ENCODE data around the gene KIRREL1.

Gene KIRREL1

GRCh38 chr1:158039380-158039779, 45.9 kb downstream of the KIRREL1 start:
- H3K4me2 ChIP-seq (ENCODE audit: insufficient read depth, low read length) = no peak overlapping the region
- no peaks in the 10 kb centered on the region for H3K27me3 ChIP-seq (ENCODE audit: insufficient read depth, low read length, poor library complexity)
- peaks cover 22% of the 10 kb centered on the region for H4K20me1 ChIP-seq (ENCODE audit: insufficient read depth, low read length)
- no peak for ATAC-seq (ENCODE audit: insufficient read depth, low read depth)
- H3K4me1 ChIP-seq (ENCODE audit: insufficient read depth, low read length) = no peaks in the 10 kb centered on the region
- TF ChIP-seq CTCF (IDR thresholded peaks at IDR 0.05; ENCODE audit: borderline replicate concordance, extremely low read depth, low read length, poor library complexity, severe bottlenecking) (no peak), EZH2 (IDR thresholded peaks at IDR 0.05; ENCODE audit: borderline replicate concordance, low read depth, low read length, severe bottlenecking) (no peak)
- H3K4me3 ChIP-seq (ENCODE audit: low read depth in 1 of 2, low read length in 2 of 2) = no peak overlapping the region
- no peaks in the 10 kb centered on the region for H3K9me3 ChIP-seq (ENCODE audit: insufficient read depth, low read length, severe bottlenecking)
- H3K79me2 ChIP-seq (ENCODE audit: insufficient read depth, low read length) = no peaks in the 10 kb centered on the region
- H3K27ac ChIP-seq (ENCODE audit: low read length) = no peak overlapping the region
- no peaks in the 10 kb centered on the region for H3K36me3 ChIP-seq (ENCODE audit: insufficient read depth, low read length)
- H3K9ac ChIP-seq (ENCODE audit: low read depth, low read length) = no peak overlapping the region
- no peak for DNase-seq
- no peak overlapping the region for H2AFZ ChIP-seq (ENCODE audit: low read depth, low read length)

- Histone ChIP-seq H3K4me3 (ENCODE audit: low read depth in 1 of 2, low read length in 2 of 2) (no peak overlapping the region), H3K36me3 (ENCODE audit: insufficient read depth, low read length) (no peaks in the 10 kb centered on the region), H2AFZ (ENCODE audit: low read depth, low read length) (no peak overlapping the region), H3K27me3 (ENCODE audit: insufficient read depth, low read length, poor library complexity) (no peaks in the 10 kb centered on the region), H3K9me3 (ENCODE audit: insufficient read depth, low read length, severe bottlenecking) (no peaks in the 10 kb centered on the region), H3K4me2 (ENCODE audit: insufficient read depth, low read length) (no peak overlapping the region), H3K4me1 (ENCODE audit: insufficient read depth, low read length) (no peaks in the 10 kb centered on the region), H3K79me2 (ENCODE audit: insufficient read depth, low read length) (no peaks in the 10 kb centered on the region), H4K20me1 (ENCODE audit: insufficient read depth, low read length) (peaks cover 22% of the 10 kb centered on the region), H3K27ac (ENCODE audit: low read length) (no peak overlapping the region), H3K9ac (ENCODE audit: low read depth, low read length) (no peak overlapping the region)
- ATAC-seq (ENCODE audit: insufficient read depth, low read depth) = no peak
- TF ChIP-seq EZH2 (IDR thresholded peaks at IDR 0.05; ENCODE audit: borderline replicate concordance, low read depth, low read length, severe bottlenecking) = no peak
- TF ChIP-seq CTCF (IDR thresholded peaks at IDR 0.05; ENCODE audit: borderline replicate concordance, extremely low read depth, low read length, poor library complexity, severe bottlenecking) = no peak
- no peak for DNase-seq
These were observed 46.9 kb downstream of the KIRREL1 start for GRCh38 chr1:158040323-158040722.

- ATAC-seq (ENCODE audit: insufficient read depth, low read depth) (no peak), DNase-seq (no peak)
- no peaks in the 10 kb centered on the region for H3K9me3 ChIP-seq (ENCODE audit: insufficient read depth, low read length, severe bottlenecking)
- H3K4me3 ChIP-seq (ENCODE audit: low read depth in 1 of 2, low read length in 2 of 2) = no peak overlapping the region
- H3K27me3 ChIP-seq (ENCODE audit: insufficient read depth, low read length, poor library complexity) = no peaks in the 10 kb centered on the region
- H3K27ac ChIP-seq (ENCODE audit: low read length) = no peak overlapping the region
- H3K79me2 ChIP-seq (ENCODE audit: insufficient read depth, low read length) = no peaks in the 10 kb centered on the region
- H3K9ac ChIP-seq (ENCODE audit: low read depth, low read length) = no peak overlapping the region
- H2AFZ ChIP-seq (ENCODE audit: low read depth, low read length) = no peak overlapping the region
- H3K36me3 ChIP-seq (ENCODE audit: insufficient read depth, low read length) = no peaks in the 10 kb centered on the region
- TF ChIP-seq CTCF (IDR thresholded peaks at IDR 0.05; ENCODE audit: borderline replicate concordance, extremely low read depth, low read length, poor library complexity, severe bottlenecking) (no peak), EZH2 (IDR thresholded peaks at IDR 0.05; ENCODE audit: borderline replicate concordance, low read depth, low read length, severe bottlenecking) (no peak)
- no peak overlapping the region for H3K4me2 ChIP-seq (ENCODE audit: insufficient read depth, low read length)
- H4K20me1 ChIP-seq (ENCODE audit: insufficient read depth, low read length) = peaks cover 14% of the 10 kb centered on the region; the same call in 1 of the 2 replicates
- no peaks in the 10 kb centered on the region for H3K4me1 ChIP-seq (ENCODE audit: insufficient read depth, low read length)
These were observed 49.8 kb downstream of the KIRREL1 start for GRCh38 chr1:158043232-158043631.

- Histone ChIP-seq H3K27me3 (ENCODE audit: insufficient read depth, low read length, poor library complexity) (no peaks in the 10 kb centered on the region), H3K36me3 (ENCODE audit: insufficient read depth, low read length) (no peaks in the 10 kb centered on the region), H3K9me3 (ENCODE audit: insufficient read depth, low read length, severe bottlenecking) (no peaks in the 10 kb centered on the region), H4K20me1 (ENCODE audit: insufficient read depth, low read length) (peaks cover 8% of the 10 kb centered on the region; the same call in 1 of the 2 replicates), H3K79me2 (ENCODE audit: insufficient read depth, low read length) (no peaks in the 10 kb centered on the region), H3K4me3 (ENCODE audit: low read depth in 1 of 2, low read length in 2 of 2) (no peak overlapping the region), H3K27ac (ENCODE audit: low read length) (no peak overlapping the region), H2AFZ (ENCODE audit: low read depth, low read length) (no peak overlapping the region), H3K4me2 (ENCODE audit: insufficient read depth, low read length) (no peak overlapping the region), H3K4me1 (ENCODE audit: insufficient read depth, low read length) (no peaks in the 10 kb centered on the region), H3K9ac (ENCODE audit: low read depth, low read length) (no peak overlapping the region)
- DNase-seq (no peak), ATAC-seq (ENCODE audit: insufficient read depth, low read depth) (no peak)
- TF ChIP-seq EZH2 (IDR thresholded peaks at IDR 0.05; ENCODE audit: borderline replicate concordance, low read depth, low read length, severe bottlenecking) = no peak
- no peak for TF ChIP-seq CTCF (IDR thresholded peaks at IDR 0.05; ENCODE audit: borderline replicate concordance, extremely low read depth, low read length, poor library complexity, severe bottlenecking)
These were observed 52.2 kb downstream of the KIRREL1 start for GRCh38 chr1:158045639-158046038.
